ENCODE measurements around the gene SIPA1L2. TPM values are rescaled to one million over a fixed set of nuclear protein-coding genes. Genes with fewer than 3 reads are reported as not detected.
A peak's percentile ranks its signal among the peaks of the same experiment; 100 is the strongest.

Gene SIPA1L2
- total RNA-seq, 2 donors from 2014 or later: 57.1 to 100 TPM

DNA sequence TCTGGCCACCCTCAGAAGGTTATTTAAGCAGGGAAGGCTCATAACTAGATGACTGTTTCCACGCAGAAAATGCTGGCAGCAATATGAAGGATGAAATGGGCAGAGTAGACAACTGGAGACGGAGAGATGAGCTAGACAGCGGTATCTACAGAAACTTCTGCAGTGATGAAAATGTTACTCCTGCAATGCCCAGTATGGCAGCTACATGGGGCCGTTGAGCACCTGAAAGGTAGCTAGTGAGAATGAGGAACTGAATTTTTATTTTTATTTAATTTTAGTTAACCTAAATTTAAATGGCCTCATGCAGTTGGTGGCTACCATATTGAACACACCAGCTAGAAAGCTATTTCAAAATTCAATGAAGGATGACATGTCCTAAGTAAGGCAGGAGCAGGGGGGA lies 27.3 kb downstream of the SIPA1L2 start:
- Histone ChIP-seq H3K9me3 (no peaks in the 10 kb centered on the region), H3K27me3 (no peaks in the 10 kb centered on the region), H3K4me3 (no peak overlapping the region), H3K36me3 (no peaks in the 10 kb centered on the region), H3K4me1 (peaks cover 0 to 22% of the 10 kb centered on the region in 2 donors), H3K27ac (no peak overlapping the region)
- DNase-seq (ENCODE audit: low spot score): no peak
- TF ChIP-seq, protein P1, sequence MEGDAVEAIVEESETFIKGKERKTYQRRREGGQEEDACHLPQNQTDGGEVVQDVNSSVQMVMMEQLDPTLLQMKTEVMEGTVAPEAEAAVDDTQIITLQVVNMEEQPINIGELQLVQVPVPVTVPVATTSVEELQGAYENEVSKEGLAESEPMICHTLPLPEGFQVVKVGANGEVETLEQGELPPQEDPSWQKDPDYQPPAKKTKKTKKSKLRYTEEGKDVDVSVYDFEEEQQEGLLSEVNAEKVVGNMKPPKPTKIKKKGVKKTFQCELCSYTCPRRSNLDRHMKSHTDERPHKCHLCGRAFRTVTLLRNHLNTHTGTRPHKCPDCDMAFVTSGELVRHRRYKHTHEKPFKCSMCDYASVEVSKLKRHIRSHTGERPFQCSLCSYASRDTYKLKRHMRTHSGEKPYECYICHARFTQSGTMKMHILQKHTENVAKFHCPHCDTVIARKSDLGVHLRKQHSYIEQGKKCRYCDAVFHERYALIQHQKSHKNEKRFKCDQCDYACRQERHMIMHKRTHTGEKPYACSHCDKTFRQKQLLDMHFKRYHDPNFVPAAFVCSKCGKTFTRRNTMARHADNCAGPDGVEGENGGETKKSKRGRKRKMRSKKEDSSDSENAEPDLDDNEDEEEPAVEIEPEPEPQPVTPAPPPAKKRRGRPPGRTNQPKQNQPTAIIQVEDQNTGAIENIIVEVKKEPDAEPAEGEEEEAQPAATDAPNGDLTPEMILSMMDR (IDR thresholded peaks at IDR 0.05): no peak

DNA sequence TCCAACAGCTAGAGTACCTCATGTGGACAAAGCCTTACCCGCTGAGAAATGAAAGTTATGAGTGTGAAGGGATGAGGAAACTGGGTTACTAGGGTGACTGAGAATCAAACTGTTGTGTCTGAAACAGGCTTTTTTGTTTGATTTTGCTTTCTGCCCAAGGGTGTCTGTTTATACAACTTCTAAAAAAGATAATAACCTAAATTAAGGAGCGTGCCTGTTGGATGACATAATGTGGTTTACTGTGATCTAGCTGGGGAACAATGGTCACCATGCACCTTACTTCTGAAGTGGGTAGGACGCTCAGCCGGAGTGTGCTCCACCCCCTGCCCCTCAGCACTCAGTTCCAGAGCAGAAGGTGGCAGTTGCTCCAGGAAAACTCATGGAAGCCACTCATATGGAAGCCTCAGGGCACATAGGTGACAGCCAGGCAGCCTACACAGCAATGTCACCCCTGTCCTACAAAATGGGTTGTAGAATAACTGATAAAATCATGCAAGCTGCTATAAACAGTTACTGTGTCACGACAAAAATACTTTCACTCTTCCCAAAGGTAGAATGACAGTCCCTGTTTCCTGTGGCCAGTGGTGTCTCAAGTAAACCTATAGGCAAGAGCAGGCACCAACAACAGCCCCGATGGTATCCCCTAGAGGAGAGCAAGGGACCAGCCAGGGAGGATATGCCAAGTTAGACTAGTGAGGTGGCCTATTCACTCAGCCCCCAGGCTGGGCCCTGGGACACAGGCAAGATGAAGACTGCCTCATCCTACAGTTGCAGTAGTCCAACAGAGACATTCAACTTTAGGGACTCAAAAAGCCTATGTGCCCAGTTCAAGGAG lies 29.3 kb downstream of the SIPA1L2 start:
- TF ChIP-seq, protein P1 (IDR thresholded peaks at IDR 0.05): no peak
- Histone ChIP-seq H3K9me3 (no peaks in the 10 kb centered on the region), H3K27me3 (no peaks in the 10 kb centered on the region), H3K4me1 (peaks cover 0 to 28% of the 10 kb centered on the region in 2 donors), H3K27ac (peak overlapping the region; percentile 3 to 33), H3K36me3 (no peaks in the 10 kb centered on the region), H3K4me3 (no peak overlapping the region)
- DNase-seq (ENCODE audit: low spot score): no peak

DNA sequence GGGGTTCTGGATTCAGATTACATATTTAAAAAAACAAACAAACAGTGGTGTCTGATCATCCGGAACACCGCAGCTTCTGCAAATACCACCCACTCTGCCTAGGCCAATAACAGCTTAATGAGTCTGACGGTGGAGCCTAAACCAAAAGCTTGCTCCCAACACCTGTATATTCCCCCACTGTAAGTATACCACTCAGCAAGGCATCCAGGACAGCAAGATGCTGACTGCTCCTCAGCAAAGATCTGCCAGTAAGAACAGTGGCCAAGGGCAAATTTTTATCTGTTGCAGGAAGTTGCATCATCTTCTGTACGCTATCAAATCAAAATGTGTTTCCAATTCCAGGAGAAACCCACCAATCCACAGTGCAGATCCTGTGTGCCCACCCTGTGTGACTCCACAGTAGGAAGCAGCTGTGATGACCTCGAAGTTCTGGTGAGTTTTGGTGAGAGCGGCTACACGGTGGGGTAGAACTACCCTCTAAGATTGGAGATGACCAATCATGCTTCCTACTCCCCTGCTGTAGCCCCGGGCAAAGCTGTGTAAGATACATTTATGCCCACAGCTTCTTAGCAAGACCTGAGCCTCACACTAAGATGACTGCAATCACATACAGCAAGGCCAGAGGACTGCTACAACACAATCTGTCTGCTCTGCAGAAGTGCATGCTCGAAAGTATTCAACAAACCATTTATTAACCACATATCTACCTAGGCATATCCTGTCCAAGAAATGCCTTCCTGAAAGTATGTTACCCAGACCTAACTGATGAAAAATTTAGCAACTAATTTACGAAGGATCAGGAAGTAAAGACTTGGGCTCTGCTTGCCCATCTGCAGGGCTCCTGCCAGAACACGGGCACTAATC lies 30.5 kb downstream of the SIPA1L2 start:
- TF ChIP-seq, protein P1 (IDR thresholded peaks at IDR 0.05): no peak
- no peaks in the 10 kb centered on the region for H3K9me3 ChIP-seq
- H3K27ac ChIP-seq: peak overlapping the region in 1 of 2 donors; percentile 33
- H3K27me3 ChIP-seq: no peaks in the 10 kb centered on the region
- no peak for DNase-seq (ENCODE audit: low spot score)
- H3K4me3 ChIP-seq: no peak overlapping the region
- no peaks in the 10 kb centered on the region for H3K36me3 ChIP-seq
- peaks cover 0 to 40% of the 10 kb centered on the region in 2 donors for H3K4me1 ChIP-seq

GRCh38 chr1:232598837-232599177 lies 31.1 kb downstream of the SIPA1L2 start:
- no peaks in the 10 kb centered on the region for H3K9me3 ChIP-seq
- no peak for DNase-seq (ENCODE audit: low spot score)
- no peaks in the 10 kb centered on the region for H3K36me3 ChIP-seq
- no peak overlapping the region for H3K4me3 ChIP-seq
- H3K4me1 ChIP-seq: peaks cover 0 to 45% of the 10 kb centered on the region in 2 donors
- no peaks in the 10 kb centered on the region for H3K27me3 ChIP-seq
- H3K27ac ChIP-seq: no peak overlapping the region
- TF ChIP-seq, protein P1 (IDR thresholded peaks at IDR 0.05): no peak

- Histone ChIP-seq H3K4me1 (peaks cover 0 to 47% of the 10 kb centered on the region in 2 donors), H3K4me3 (no peak overlapping the region), H3K27ac (no peak overlapping the region), H3K9me3 (no peaks in the 10 kb centered on the region), H3K27me3 (no peaks in the 10 kb centered on the region), H3K36me3 (no peaks in the 10 kb centered on the region)
- TF ChIP-seq, protein P1 (IDR thresholded peaks at IDR 0.05): no peak
- DNase-seq (ENCODE audit: low spot score): no peak
These were observed 31.8 kb downstream of the SIPA1L2 start for GRCh38 chr1:232598133-232598532.
